Upper lobe of right lung (tissue), 1 donor: ENCODE data around the gene PTH2R. TPM values are rescaled to one million over a fixed set of nuclear protein-coding genes. Genes with fewer than 3 reads are reported as not detected.

ENCODE experiments used
- ATAC-seq: fragments of 200-7000 bp; cut with Tn5 transposase; one replicate; pipeline ENCODE4 v1.9.1; 2020; ENCODE audit warnings: mild to moderate bottlenecking, moderate library complexity
- DNase-seq: peaks from one replicate; pipeline ENCODE4 v3.0.0-alpha.2; 2020
- H3K27ac ChIP-seq: fragments of 200-600 bp; one replicate; pipeline ENCODE4 v1.8.0; 2022
- H3K27me3 ChIP-seq: fragments of 200-600 bp; one replicate; pipeline ENCODE4 v1.8.0; 2022; ENCODE audit warnings: mild to moderate bottlenecking
- H3K36me3 ChIP-seq: fragments of 200-600 bp; one replicate; pipeline ENCODE4 v1.8.0; 2022
- H3K4me1 ChIP-seq: fragments of 200-600 bp; one replicate; pipeline ENCODE4 v1.8.0; 2022
- H3K4me3 ChIP-seq: fragments of 200-600 bp; one replicate; pipeline ENCODE4 v1.8.0; 2022; ENCODE audit warnings: mild to moderate bottlenecking
- H3K9me3 ChIP-seq: fragments of 200-600 bp; one replicate; pipeline ENCODE4 v1.8.0; 2022
- intact Hi-C: fragments of 100-400 bp; cut with DNase I; formaldehyde crosslinking; loops from one replicate; pipeline ENCODE4 v1.11.0; 2022
- total RNA-seq: library from RNA; stranded (reverse); fragmentation: NEBNext Ultra II Directional; extraction: Animal tissue kit (Norgen Biotek cat#: 25700); gene quantifications from one replicate; pipeline ENCODE4 v1.2.1, GENCODE V29; 2021
- TF ChIP-seq, protein P1 (sequence below): fragments of 200-600 bp; IDR thresholded peaks from one replicate; pipeline ENCODE4 v1.8.0; 2022; ENCODE audit warnings: antibody characterized with exemption
- donor health status: DM: no; HTN: yes; CAD: no; lungs with severe emphysema.

The PTH2R gene
- total RNA-seq, 1 donor from 2014 or later, result not detected

- TF ChIP-seq, protein P1, sequence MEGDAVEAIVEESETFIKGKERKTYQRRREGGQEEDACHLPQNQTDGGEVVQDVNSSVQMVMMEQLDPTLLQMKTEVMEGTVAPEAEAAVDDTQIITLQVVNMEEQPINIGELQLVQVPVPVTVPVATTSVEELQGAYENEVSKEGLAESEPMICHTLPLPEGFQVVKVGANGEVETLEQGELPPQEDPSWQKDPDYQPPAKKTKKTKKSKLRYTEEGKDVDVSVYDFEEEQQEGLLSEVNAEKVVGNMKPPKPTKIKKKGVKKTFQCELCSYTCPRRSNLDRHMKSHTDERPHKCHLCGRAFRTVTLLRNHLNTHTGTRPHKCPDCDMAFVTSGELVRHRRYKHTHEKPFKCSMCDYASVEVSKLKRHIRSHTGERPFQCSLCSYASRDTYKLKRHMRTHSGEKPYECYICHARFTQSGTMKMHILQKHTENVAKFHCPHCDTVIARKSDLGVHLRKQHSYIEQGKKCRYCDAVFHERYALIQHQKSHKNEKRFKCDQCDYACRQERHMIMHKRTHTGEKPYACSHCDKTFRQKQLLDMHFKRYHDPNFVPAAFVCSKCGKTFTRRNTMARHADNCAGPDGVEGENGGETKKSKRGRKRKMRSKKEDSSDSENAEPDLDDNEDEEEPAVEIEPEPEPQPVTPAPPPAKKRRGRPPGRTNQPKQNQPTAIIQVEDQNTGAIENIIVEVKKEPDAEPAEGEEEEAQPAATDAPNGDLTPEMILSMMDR, result no peak
- intact Hi-C loops, result no loop called here
- ATAC-seq, result no peak
- Histone ChIP-seq H3K27ac (no peak overlapping the region), H3K4me3 (no peak overlapping the region), H3K36me3 (no peaks in the 10 kb centered on the region), H3K27me3 (no peaks in the 10 kb centered on the region), H3K4me1 (no peaks in the 10 kb centered on the region), H3K9me3 (no peaks in the 10 kb centered on the region)
- no peak for DNase-seq
Measured at GRCh38 chr2:208485390-208485789, 78.8 kb downstream of the PTH2R start.

DNA sequence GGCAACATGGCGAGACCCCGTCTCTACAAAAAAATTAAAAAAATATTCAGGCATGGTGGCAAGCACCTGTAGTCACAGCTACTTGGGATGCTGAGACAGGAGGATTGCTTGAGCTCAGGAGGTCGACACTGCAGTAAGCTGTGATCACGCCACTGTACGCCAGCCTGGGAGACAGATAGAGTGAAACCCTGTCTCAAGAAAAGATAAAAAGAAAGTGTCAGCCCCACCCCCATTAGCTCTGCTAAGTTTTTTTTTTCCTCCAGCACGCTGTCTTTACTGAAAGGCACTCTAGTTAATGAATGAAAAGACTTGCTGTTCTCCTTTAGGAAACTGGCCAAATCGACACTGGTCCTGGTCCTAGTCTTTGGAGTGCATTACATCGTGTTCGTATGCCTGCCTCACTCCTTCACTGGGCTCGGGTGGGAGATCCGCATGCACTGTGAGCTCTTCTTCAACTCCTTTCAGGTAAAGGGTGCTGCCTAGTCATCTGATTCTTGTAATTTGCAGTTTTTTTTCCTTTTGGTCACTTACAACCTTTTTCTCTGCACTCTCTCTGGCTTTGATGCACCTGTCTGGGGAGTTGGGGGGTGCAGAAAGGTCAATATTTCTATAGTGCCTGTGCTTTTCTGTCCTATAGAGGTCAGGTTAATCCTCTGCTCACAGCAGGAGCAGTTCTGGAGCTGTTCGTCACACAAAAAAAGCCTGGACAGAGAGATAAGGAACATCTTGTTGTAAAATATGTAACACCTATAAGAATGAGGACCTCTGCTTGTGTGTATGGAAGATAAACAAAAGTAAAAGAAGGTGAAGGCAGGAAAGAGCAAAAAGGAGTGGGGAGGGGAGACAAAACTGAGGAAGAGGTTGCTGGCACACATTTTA is 82.3 kb downstream of the PTH2R start:
- no peak overlapping the region for H3K4me3 ChIP-seq
- peak; percentile 21 for ATAC-seq
- DNase-seq, result no peak
- no peaks in the 10 kb centered on the region for H3K36me3 ChIP-seq
- intact Hi-C loops, result no loop called here
- H3K27me3 ChIP-seq, result no peaks in the 10 kb centered on the region
- TF ChIP-seq, protein P1, result no peak
- no peaks in the 10 kb centered on the region for H3K9me3 ChIP-seq
- H3K4me1 ChIP-seq, result no peaks in the 10 kb centered on the region
- no peak overlapping the region for H3K27ac ChIP-seq

GRCh38 chr2:208489687-208490086 is 83.1 kb downstream of the PTH2R start:
- Histone ChIP-seq H3K9me3 (no peaks in the 10 kb centered on the region), H3K27me3 (no peaks in the 10 kb centered on the region), H3K4me3 (no peak overlapping the region), H3K27ac (no peak overlapping the region), H3K36me3 (no peaks in the 10 kb centered on the region), H3K4me1 (no peaks in the 10 kb centered on the region)
- DNase-seq (no peak), ATAC-seq (no peak)
- TF ChIP-seq, protein P1, result no peak
- intact Hi-C loops, result no loop called here

- intact Hi-C loops, result no loop called here
- TF ChIP-seq, protein P1, result no peak
- H3K9me3 ChIP-seq, result no peaks in the 10 kb centered on the region
- H3K4me3 ChIP-seq, result no peak overlapping the region
- H3K36me3 ChIP-seq, result no peaks in the 10 kb centered on the region
- no peaks in the 10 kb centered on the region for H3K4me1 ChIP-seq
- no peaks in the 10 kb centered on the region for H3K27me3 ChIP-seq
- H3K27ac ChIP-seq, result no peak overlapping the region
- no peak for DNase-seq
- ATAC-seq, result no peak
Measured at GRCh38 chr2:208490492-208490891, 83.9 kb downstream of the PTH2R start.

GRCh38 chr2:208491641-208492040 is 85.0 kb downstream of the PTH2R start:
- Histone ChIP-seq H3K27ac (no peak overlapping the region), H3K27me3 (no peaks in the 10 kb centered on the region), H3K9me3 (no peaks in the 10 kb centered on the region), H3K4me3 (no peak overlapping the region), H3K36me3 (no peaks in the 10 kb centered on the region), H3K4me1 (no peaks in the 10 kb centered on the region)
- ATAC-seq (no peak), DNase-seq (no peak)
- TF ChIP-seq, protein P1, result no peak
- intact Hi-C loops, result no loop called here
